Breast epithelium (tissue), 4 donors: Measurements from ENCODE around the gene DNAL1. TPM values are rescaled to one million over a fixed set of nuclear protein-coding genes. Genes with fewer than 3 reads are reported as not detected.

Experiments
- DNase-seq, 2 donors: peaks; one replicate each; pipeline ENCODE4 v3.0.0-alpha.2; 2019; ENCODE audit warnings: low spot score in 2 of 2
- H3K27ac ChIP-seq, 2 donors: fragments of 200-600 bp; sonication (generic) in 1 of 2; one replicate each; pipeline ENCODE4 v1.5.1; 2016 to 2019; ENCODE audit warnings: mild to moderate bottlenecking in 1 of 2
- H3K27me3 ChIP-seq, 2 donors: fragments of 200-600 bp; sonication (generic) in 1 of 2; one replicate each; pipeline versions ENCODE4 v1.5.1 to v1.6.0; 2017 to 2019; ENCODE audit warnings: control low read depth in 1 of 2, mild to moderate bottlenecking in 1 of 2
- H3K36me3 ChIP-seq: fragments of 200-600 bp; one replicate; pipeline ENCODE4 v1.5.1; 2019
- H3K4me1 ChIP-seq, 2 donors: fragments of 200-600 bp; sonication (generic); one replicate each; pipeline ENCODE4 v1.5.1; 2016 to 2019; ENCODE audit warnings: control low read depth in 1 of 2
- H3K4me3 ChIP-seq, 3 donors: fragments of 200-600 bp; sonication (generic); 1 replicate in 2 of 3; 2 replicates in 1 of 3; pipeline ENCODE4 v1.5.1; 2016 to 2019; ENCODE audit warnings: mild to moderate bottlenecking in 3 of 3, moderate library complexity in 2 of 3
- H3K9me3 ChIP-seq, 2 donors: fragments of 200-600 bp; sonication (generic) in 1 of 2; one replicate each; pipeline ENCODE4 v1.5.1; 2016 to 2019; ENCODE audit warnings: control low read depth in 1 of 2
- CTCF ChIP-seq, 3 donors: fragments of 450-650 bp; IDR thresholded peaks; one replicate each; pipeline ENCODE4 v1.5.1; 2016 to 2017; ENCODE audit warnings: antibody characterized with exemption in 3 of 3, mild to moderate bottlenecking in 3 of 3, moderate library complexity in 3 of 3
- POLR2A ChIP-seq: fragments of 450-650 bp; IDR thresholded peaks from one replicate; pipeline ENCODE4 v1.6.1; 2016; ENCODE audit warnings: antibody characterized with exemption, mild to moderate bottlenecking, moderate library complexity
- POLR2AphosphoS5 ChIP-seq, 3 donors: sonication (generic); formaldehyde crosslinking; IDR thresholded peaks; one replicate each; pipeline ENCODE4 v1.6.1; 2017; ENCODE audit warnings: antibody characterized with exemption in 3 of 3
- intact Hi-C: fragments of 100-400 bp; cut with DNase I; formaldehyde crosslinking; loops from one replicate; pipeline ENCODE4 v1.15.1; 2023; ENCODE audit warnings: low total_unique reads
- total RNA-seq, 3 donors: library from RNA; depleted of rRNA; stranded (reverse); fragments of >200 nt; gene quantifications; one replicate each; pipeline ENCODE4 v1.1.0, GENCODE V29; 2016

Gene DNAL1
- total RNA-seq, 3 donors from 2014 or later: 6.1 to 12.8 (median 10.5) TPM

GRCh38 chr14:73720636-73721035 lies 75.8 kb downstream of the DNAL1 start:
- DNase-seq: no peak
- H3K27ac ChIP-seq: peak overlapping the region in 1 of 2 donors; percentile 63
- peaks cover 0 to 3% of the 10 kb centered on the region in 2 donors for H3K4me1 ChIP-seq
- intact Hi-C loops: loop anchor here (10.0 kb wide), 1 partner anchor 94 kb away; no protein-coding TSS in a partner anchor
- no peaks in the 10 kb centered on the region for H3K9me3 ChIP-seq
- peaks cover 5% of the 10 kb centered on the region for H3K36me3 ChIP-seq
- no peak overlapping the region for H3K4me3 ChIP-seq
- no peaks in the 10 kb centered on the region for H3K27me3 ChIP-seq
- TF ChIP-seq POLR2A: no peak
- no peak for TF ChIP-seq CTCF (IDR thresholded peaks at IDR 0.05)
- TF ChIP-seq POLR2AphosphoS5 (IDR thresholded peaks at IDR 0.05): no peak

- intact Hi-C loops: loop anchor here (10.0 kb wide), 1 partner anchor 94 kb away; no protein-coding TSS in a partner anchor
- Histone ChIP-seq H3K27ac (peak overlapping the region; percentile 40 to 63), H3K36me3 (peaks cover 5% of the 10 kb centered on the region), H3K27me3 (no peaks in the 10 kb centered on the region), H3K4me1 (peaks cover 0 to 3% of the 10 kb centered on the region in 2 donors), H3K4me3 (no peak overlapping the region), H3K9me3 (no peaks in the 10 kb centered on the region)
- TF ChIP-seq CTCF (IDR thresholded peaks at IDR 0.05) (no peak), POLR2A (no peak), POLR2AphosphoS5 (IDR thresholded peaks at IDR 0.05) (no peak)
- DNase-seq: no peak
Measured at GRCh38 chr14:73721101-73721821, 76.5 kb downstream of the DNAL1 start.

GRCh38 chr14:73722581-73722980 lies 77.8 kb downstream of the DNAL1 start:
- intact Hi-C loops: loop anchor here (10.0 kb wide), 1 partner anchor 92 kb away; no protein-coding TSS in a partner anchor
- H3K27ac ChIP-seq: peak overlapping the region; percentile 51 to 69

GRCh38 chr14:73723406-73723796 lies 78.6 kb downstream of the DNAL1 start:
- TF ChIP-seq CTCF (IDR thresholded peaks at IDR 0.05) (no peak), POLR2A (no peak), POLR2AphosphoS5 (IDR thresholded peaks at IDR 0.05) (no peak)
- intact Hi-C loops: loop anchor here (10.0 kb wide), 1 partner anchor 91 kb away; no protein-coding TSS in a partner anchor
- H3K4me3 ChIP-seq: no peak overlapping the region
- DNase-seq: no peak
- H3K4me1 ChIP-seq: peaks cover 0 to 3% of the 10 kb centered on the region in 2 donors
- peak overlapping the region; percentile 69 to 97 for H3K27ac ChIP-seq
- no peaks in the 10 kb centered on the region for H3K9me3 ChIP-seq
- no peaks in the 10 kb centered on the region for H3K27me3 ChIP-seq
- peaks cover 5% of the 10 kb centered on the region for H3K36me3 ChIP-seq

More at GRCh38 chr14:73722581-73722980, 77.8 kb downstream of the DNAL1 start:
- Histone ChIP-seq H3K4me3 (no peak overlapping the region), H3K4me1 (peaks cover 0 to 3% of the 10 kb centered on the region in 2 donors), H3K36me3 (peaks cover 5% of the 10 kb centered on the region), H3K27me3 (no peaks in the 10 kb centered on the region), H3K9me3 (no peaks in the 10 kb centered on the region)
- TF ChIP-seq CTCF (IDR thresholded peaks at IDR 0.05): no peak
- no peak for DNase-seq
